ENCODE data around the gene THAP7.

DNA sequence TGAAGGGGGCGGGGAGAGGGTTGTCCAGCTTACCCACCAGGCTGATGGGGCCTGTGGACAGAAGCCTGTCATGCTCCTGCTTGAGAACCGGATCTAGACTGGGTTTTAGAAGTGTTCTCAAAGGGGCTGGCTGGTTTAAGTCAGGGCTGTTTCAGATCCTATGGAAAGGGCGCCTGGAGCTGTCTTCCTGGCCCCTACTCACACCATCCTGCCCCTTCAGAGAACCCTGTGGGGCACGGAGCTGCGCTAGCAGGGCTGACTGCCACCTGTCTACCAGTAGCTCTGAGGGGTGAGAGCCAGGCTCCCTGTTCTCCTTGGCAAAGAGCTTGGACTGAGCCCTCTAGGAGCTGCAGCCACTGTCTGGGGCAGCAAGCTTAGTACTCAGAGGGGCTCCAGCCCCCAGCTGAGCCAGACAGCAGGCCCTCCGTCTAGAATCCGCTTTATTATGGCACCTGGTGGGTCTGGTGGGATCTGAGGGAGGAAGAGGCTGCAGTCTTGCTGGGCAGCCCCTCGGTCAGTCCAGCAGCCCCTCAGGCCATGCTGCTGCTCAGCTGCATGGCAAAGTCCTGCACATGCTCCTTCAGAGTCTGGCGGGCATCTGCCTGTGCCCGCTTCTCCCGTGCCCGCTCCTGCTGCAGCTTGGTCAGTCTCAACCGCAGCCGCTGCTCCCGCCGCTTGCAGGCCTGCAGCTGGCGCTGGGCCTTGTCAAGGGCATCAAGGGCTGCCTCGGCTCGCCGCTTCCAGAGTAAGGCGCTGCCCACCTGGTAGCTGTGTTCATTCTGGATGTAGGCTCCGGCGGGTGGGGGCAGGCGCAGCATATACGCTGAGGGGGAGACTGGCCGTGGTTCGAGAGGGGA, 2.3 kb downstream of the THAP7 start:
- TF ChIP-seq HMGN3 (IDR thresholded peaks at IDR 0.05; ENCODE audit: borderline replicate concordance, extremely low read depth, insufficient read length, low read depth, low read length) (no peak), EP300 (IDR thresholded peaks at IDR 0.05; ENCODE audit: low read length) (no peak), POLR2A (conservative IDR thresholded peaks at IDR 0.05) (no peak), ZBTB5 (IDR thresholded peaks at IDR 0.05) (no peak), UBTF (IDR thresholded peaks at IDR 0.05; ENCODE audit: borderline replicate concordance in 1 of 2, low read depth in 2 of 2, low read length in 2 of 2) (no peak), ZNF57 (CRISPR knock-in tag; IDR thresholded peaks at IDR 0.05) (no peak), HDAC2 (IDR thresholded peaks at IDR 0.05) (no peak), ETS2 (tag; IDR thresholded peaks at IDR 0.05; ENCODE audit: borderline replicate concordance, poor library complexity, severe bottlenecking) (no peak), TBL1XR1 (IDR thresholded peaks at IDR 0.05; ENCODE audit: low read length in 2 of 2) (no peak), MXI1 (IDR thresholded peaks at IDR 0.05; ENCODE audit: low read depth, low read length) (no peak)
